PC-9 (cell line): ENCODE results near the gene OR12D2. TPM values are rescaled to one million over a fixed set of nuclear protein-coding genes. Genes with fewer than 3 reads are reported as not detected.

ENCODE experiments used
- BruUV-seq: library from RNA; stranded (reverse); fragments of 400-500 nt; replicated peaks from 2 replicates; lab custom pipeline; 2021; lab: Mats Ljungman, UMichigan
- CTCF ChIA-PET: fragments of 300-600 bp; sonication (Branson Sonifier 250); formaldehyde crosslinking; loops from one replicate; lab custom pipeline; 2022; ENCODE audit warnings: antibody characterized with exemption; lab: Charles Lee
- POLR2A ChIA-PET: fragments of 300-600 bp; sonication (Branson Sonifier 250); formaldehyde crosslinking; loops from one replicate; lab custom pipeline; 2022; ENCODE audit warnings: antibody characterized with exemption; ENCODE audit not compliant: unreplicated experiment; lab: Charles Lee
- DNase-seq, 2 experiments: peaks; one replicate each; pipeline versions ENCODE4 v3.0.0 to v3.0.0-alpha.2; 2015 to 2022; ENCODE audit warnings: mixed read lengths in 1 of 2
- H2AFZ ChIP-seq: fragments of 200-600 bp; sonication (generic); 2 replicates; pipeline ENCODE4 v1.8.1; 2017; ENCODE audit warnings: antibody characterized with exemption
- H3F3A ChIP-seq: fragments of 200-600 bp; sonication (generic); 2 replicates; pipeline ENCODE4 v1.8.1; 2017; ENCODE audit warnings: antibody characterized with exemption, mild to moderate bottlenecking, low read depth; ENCODE audit not compliant: insufficient read depth
- H3K27ac ChIP-seq: fragments of 200-600 bp; sonication (generic); 2 replicates; pipeline ENCODE4 v1.6.1; 2016; ENCODE audit warnings: mixed run types
- H3K27me3 ChIP-seq: fragments of 200-600 bp; sonication (generic); 2 replicates; pipeline ENCODE4 v1.6.1; 2016; ENCODE audit warnings: low read depth, mixed run types; ENCODE audit not compliant: insufficient read depth
- H3K36me3 ChIP-seq: fragments of 200-600 bp; sonication (generic); 2 replicates; pipeline ENCODE4 v1.6.1; 2016; ENCODE audit warnings: low read depth, mixed run types
- H3K4me1 ChIP-seq: fragments of 200-600 bp; sonication (generic); replicated peaks from 2 replicates; pipeline ENCODE4 v1.6.1; 2016; ENCODE audit warnings: mixed run types; ENCODE audit not compliant: insufficient read depth
- H3K4me2 ChIP-seq: fragments of 200-600 bp; sonication (generic); 2 replicates; pipeline ENCODE4 v1.6.1; 2017; ENCODE audit warnings: mixed run types
- H3K4me3 ChIP-seq: fragments of 200-600 bp; sonication (generic); 2 replicates; pipeline ENCODE4 v1.6.1; 2016; ENCODE audit warnings: mixed run types
- H3K79me2 ChIP-seq: fragments of 200-600 bp; sonication (generic); 2 replicates; pipeline ENCODE4 v1.6.1; 2017; ENCODE audit warnings: low read depth, mixed run types
- H3K9me2 ChIP-seq: fragments of 200-600 bp; sonication (generic); 2 replicates; pipeline ENCODE4 v1.8.1; 2017; ENCODE audit warnings: mild to moderate bottlenecking; ENCODE audit not compliant: insufficient read depth
- H3K9me3 ChIP-seq: fragments of 200-600 bp; sonication (generic); 2 replicates; pipeline ENCODE4 v1.8.1; 2016; ENCODE audit warnings: low read depth; ENCODE audit not compliant: insufficient read depth
- H4K20me1 ChIP-seq: fragments of 200-600 bp; sonication (generic); 2 replicates; pipeline ENCODE4 v1.8.1; 2017; ENCODE audit not compliant: insufficient read depth
- EZH2 ChIP-seq: fragments of 200-600 bp; sonication (generic); IDR thresholded peaks from 2 replicates; pipeline ENCODE4 v1.8.0; 2017; ENCODE audit warnings: antibody characterized with exemption, low read depth
- intact Hi-C: fragments of 100-400 bp; cut with micrococcal nuclease; formaldehyde crosslinking; loops from one replicate; pipeline ENCODE4 v1.10.0; 2022; ENCODE audit not compliant: unreplicated experiment
- total RNA-seq: library from RNA; stranded (reverse); gene quantifications from 2 replicates; pipeline ENCODE4 v1.2.3, GENCODE V29; 2021
- TF ChIP-seq, protein P1 (sequence below): fragments of 200-600 bp; sonication (generic); conservative IDR thresholded peaks from 2 replicates; pipeline ENCODE4 v1.6.1; 2017; ENCODE audit warnings: mixed run types, antibody characterized with exemption, mild to moderate bottlenecking, moderate library complexity

OR12D2 gene
- total RNA-seq, 1 experiment from 2014 or later = not detected

- Histone ChIP-seq H3K4me3 (no peak within 1 kb of the TSS), H4K20me1 (no peaks in the 10 kb centered on the region), H3K79me2 (no peaks in the 10 kb centered on the region), H3F3A (no peaks in the 10 kb centered on the region), H3K27me3 (no peaks in the 10 kb centered on the region), H3K9me3 (no peaks in the 10 kb centered on the region), H3K36me3 (no peaks in the 10 kb centered on the region), H3K27ac (no peak within 1 kb of the TSS), H3K4me1 (no peaks in the 10 kb centered on the region), H3K9me2 (no peaks in the 10 kb centered on the region; the same call in 1 of the 2 replicates), H3K4me2 (no peak within 1 kb of the TSS), H2AFZ (no peak within 1 kb of the TSS)
- DNase-seq = no peak
- ChIA-PET CTCF (no interaction called here), POLR2A (no interaction called here)
- no TSS peak for BruUV-seq
- intact Hi-C loops = no loop called here
- no peak for TF ChIP-seq EZH2
- TF ChIP-seq, protein P1, sequence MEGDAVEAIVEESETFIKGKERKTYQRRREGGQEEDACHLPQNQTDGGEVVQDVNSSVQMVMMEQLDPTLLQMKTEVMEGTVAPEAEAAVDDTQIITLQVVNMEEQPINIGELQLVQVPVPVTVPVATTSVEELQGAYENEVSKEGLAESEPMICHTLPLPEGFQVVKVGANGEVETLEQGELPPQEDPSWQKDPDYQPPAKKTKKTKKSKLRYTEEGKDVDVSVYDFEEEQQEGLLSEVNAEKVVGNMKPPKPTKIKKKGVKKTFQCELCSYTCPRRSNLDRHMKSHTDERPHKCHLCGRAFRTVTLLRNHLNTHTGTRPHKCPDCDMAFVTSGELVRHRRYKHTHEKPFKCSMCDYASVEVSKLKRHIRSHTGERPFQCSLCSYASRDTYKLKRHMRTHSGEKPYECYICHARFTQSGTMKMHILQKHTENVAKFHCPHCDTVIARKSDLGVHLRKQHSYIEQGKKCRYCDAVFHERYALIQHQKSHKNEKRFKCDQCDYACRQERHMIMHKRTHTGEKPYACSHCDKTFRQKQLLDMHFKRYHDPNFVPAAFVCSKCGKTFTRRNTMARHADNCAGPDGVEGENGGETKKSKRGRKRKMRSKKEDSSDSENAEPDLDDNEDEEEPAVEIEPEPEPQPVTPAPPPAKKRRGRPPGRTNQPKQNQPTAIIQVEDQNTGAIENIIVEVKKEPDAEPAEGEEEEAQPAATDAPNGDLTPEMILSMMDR = no peak
Measured at GRCh38 chr6:29414588-29414987, 19.2 kb downstream of the OR12D2 start, which contains the start of gene OR12D1. TSS of gene OR12D1 (plus strand) at chr6:29414928.

DNA sequence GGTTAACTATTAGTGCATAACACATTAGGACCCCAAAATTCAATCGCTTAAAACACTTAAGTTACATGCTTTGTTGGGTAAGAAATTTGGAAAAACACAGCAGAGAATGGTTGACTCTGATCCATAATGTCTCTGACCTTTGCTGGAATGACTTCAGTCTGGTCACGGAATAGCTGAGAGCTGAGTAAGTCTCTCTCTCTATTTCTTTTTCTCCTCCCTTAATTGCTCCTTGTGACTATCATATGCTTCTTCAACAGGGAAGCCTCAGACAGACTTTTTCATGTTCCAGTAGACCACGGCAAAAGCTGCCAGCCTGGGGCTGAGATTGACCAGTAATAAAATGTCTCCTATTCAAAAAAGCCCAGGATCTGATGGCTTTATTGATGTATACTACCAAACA lies 24.1 kb downstream of the OR12D2 start:
- Histone ChIP-seq H4K20me1 (0 out of 2 replicates have a peak, but pooled peaks cover 2% of the 10 kb centered on the region), H3K4me1 (no peaks in the 10 kb centered on the region), H3K79me2 (no peaks in the 10 kb centered on the region), H2AFZ (no peak overlapping the region), H3K36me3 (no peaks in the 10 kb centered on the region), H3F3A (no peaks in the 10 kb centered on the region), H3K9me2 (peaks cover 4% of the 10 kb centered on the region; the same call in 1 of the 2 replicates), H3K4me2 (no peak overlapping the region), H3K27ac (no peak overlapping the region), H3K4me3 (no peak overlapping the region), H3K9me3 (no peaks in the 10 kb centered on the region), H3K27me3 (no peaks in the 10 kb centered on the region; the same call in 1 of the 2 replicates)
- no TSS peak for BruUV-seq
- ChIA-PET POLR2A (no interaction called here), CTCF (no interaction called here)
- TF ChIP-seq, protein P1 = no peak
- no peak for TF ChIP-seq EZH2
- intact Hi-C loops = no loop called here
- DNase-seq = no peak

DNA sequence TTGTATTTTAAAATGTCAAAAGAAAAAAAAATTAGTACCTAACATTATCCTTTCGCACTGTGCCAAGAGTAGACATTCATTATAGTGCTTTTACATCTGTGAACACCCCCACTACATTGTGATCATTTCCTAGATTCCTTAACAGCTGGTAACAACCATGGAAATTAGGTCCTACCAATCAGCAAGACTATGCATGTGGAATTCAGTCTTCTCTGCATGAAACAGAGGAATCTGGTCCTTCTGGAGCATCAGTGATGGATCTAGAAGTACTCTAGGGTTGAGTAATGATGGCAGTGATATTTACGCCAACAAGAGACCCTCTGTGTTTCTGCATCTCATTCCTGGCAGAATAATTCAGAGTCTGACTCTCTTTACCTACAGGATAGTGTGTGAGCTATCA lies 28.7 kb downstream of the OR12D2 start:
- Histone ChIP-seq H3K27me3 (peaks cover 15% of the 10 kb centered on the region; the same call in 1 of the 2 replicates), H2AFZ (no peak overlapping the region), H3F3A (no peaks in the 10 kb centered on the region), H3K4me3 (no peak overlapping the region), H3K79me2 (no peaks in the 10 kb centered on the region), H3K9me2 (peaks cover 4% of the 10 kb centered on the region; the same call in 1 of the 2 replicates), H4K20me1 (0 out of 2 replicates have a peak, but pooled peaks cover 2% of the 10 kb centered on the region), H3K36me3 (no peaks in the 10 kb centered on the region), H3K9me3 (no peaks in the 10 kb centered on the region), H3K4me1 (no peaks in the 10 kb centered on the region), H3K4me2 (no peak overlapping the region), H3K27ac (no peak overlapping the region)
- TF ChIP-seq EZH2 = no peak
- TF ChIP-seq, protein P1 = no peak
- ChIA-PET POLR2A (no interaction called here), CTCF (no interaction called here)
- no TSS peak for BruUV-seq
- intact Hi-C loops = no loop called here
- no peak for DNase-seq
